ENCODE measurements around the gene NTM.

The NTM gene

DNA sequence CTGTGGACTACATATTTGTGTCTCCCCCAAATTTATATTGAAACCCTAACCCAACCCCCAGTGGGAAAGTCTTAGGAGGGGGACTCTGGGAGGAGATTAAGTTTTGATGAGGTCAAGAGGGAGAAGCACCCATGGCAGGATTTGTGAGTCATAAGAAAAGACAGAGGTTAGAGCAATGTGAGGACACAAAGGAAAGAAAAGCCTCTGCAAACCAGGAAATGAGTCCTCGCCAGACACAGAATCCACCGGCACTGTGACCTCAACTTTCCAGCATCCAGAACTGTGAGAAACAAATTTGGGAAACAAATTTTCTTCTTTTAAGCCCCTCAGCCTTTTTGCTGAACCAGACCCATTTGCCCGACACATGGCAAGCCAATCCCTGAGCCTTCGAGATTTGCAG lies 397.0 kb downstream of the NTM start:
- DNase-seq (ENCODE audit: low read depth) = peak; percentile 12

DNA sequence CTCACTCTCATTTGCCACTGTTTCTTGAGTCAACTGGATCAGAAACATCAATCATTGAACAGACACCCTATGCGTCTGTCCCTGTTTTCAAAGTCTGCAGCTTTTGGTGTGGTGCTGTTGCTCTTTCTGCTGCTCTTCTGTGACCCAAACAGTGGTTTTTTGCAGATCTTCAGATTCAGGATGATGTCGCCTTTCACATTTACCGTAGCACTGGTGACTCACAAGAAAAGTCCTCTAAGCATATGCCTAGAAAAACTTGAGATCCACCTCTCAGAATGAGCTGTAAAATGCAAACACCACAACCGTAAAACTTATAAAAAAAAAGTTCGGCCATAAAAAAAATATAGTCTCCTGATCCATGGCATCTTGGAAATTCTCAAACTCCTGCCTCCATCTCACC lies 400.4 kb downstream of the NTM start:
- no peak for DNase-seq (ENCODE audit: low read depth)

DNA sequence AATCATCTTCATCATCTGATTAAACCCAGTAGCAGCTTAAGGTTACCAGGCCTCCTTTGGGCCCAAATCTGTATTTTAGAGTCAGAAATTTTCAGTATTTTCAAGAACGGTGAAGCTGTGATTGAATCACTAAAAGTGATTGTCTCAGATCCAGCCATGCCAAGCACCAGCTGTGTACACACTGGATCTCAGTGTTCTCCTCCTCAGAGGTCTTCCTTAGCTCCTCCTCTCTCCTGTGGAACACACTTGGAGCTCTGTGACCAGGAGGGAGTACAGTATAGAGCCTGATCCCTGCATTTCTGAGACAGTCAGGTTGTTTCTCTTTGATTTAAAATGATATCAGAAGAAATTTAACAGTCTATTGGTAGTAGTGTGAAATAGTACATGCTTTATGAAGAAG lies 401.1 kb downstream of the NTM start:
- DNase-seq (ENCODE audit: low read depth) = no peak

- DNase-seq (ENCODE audit: low read depth) = no peak
Observed at GRCh38 chr11:131773626-131774025, 403.2 kb downstream of the NTM start.

- no peak for DNase-seq (ENCODE audit: low read depth)
Observed at GRCh38 chr11:131776211-131776610, 405.8 kb downstream of the NTM start.

- DNase-seq (ENCODE audit: low read depth) = no peak
Observed at GRCh38 chr11:131785801-131786200, 415.4 kb downstream of the NTM start.

DNA sequence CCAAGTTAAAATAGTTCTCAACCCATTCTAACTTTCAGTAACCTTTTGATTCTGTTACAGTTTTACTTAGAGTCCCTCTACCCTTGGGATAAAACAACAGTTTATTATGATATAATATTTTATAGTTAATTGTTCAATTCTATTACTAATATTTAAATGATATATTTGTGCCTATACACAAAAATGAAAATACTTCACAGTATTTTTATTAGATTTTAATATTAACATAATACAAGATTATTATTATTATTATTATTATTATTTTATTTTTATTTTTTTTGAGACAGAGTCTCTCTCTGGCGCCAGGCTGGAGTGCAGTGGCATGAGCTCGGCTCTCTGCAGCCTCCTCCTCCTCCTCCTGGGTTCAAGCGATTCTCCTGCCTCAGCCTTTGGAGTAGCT lies 416.7 kb downstream of the NTM start:
- DNase-seq (ENCODE audit: low read depth) = no peak

DNA sequence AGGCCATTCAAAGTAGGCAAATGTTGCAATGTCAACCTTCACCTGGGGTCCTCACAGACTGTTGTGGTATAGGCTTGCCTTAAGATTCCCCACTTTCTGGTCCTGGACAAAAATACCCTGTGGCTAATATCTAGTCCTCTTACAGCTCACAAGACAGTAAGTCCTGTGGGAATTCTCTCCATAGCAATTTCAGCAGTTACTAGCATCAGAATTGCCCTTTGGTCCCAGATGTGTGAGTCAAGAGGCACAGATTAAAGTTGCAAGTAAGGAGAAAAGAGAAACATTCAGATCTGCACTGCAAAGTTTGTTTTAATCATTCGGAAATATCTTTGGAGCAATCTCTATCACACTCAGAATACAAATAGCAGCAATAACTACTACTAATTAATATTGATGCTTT lies 420.2 kb downstream of the NTM start:
- no peak for DNase-seq (ENCODE audit: low read depth)

DNA sequence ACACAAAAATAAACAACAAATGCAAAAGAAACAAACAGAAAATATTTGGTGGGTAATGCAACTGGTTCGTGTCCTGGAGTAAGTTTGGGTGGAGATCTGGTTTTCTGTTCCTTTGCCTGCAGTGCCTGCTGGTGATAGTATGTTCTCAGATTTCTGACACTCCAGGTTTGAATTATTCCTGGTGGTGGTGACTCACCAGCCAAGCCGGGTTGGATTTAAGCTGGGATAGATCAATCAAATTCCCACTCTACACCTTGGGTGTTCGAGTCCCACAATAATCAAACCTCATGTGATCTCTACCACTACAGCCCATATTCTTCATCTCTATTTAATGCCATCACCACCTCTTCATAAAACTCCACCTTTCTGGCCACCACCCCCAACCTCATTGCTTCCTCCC lies 421.8 kb downstream of the NTM start:
- no peak for DNase-seq (ENCODE audit: low read depth)

GRCh38 chr11:131796089-131796488 lies 425.7 kb downstream of the NTM start:
- no peak for DNase-seq (ENCODE audit: low read depth)

DNA sequence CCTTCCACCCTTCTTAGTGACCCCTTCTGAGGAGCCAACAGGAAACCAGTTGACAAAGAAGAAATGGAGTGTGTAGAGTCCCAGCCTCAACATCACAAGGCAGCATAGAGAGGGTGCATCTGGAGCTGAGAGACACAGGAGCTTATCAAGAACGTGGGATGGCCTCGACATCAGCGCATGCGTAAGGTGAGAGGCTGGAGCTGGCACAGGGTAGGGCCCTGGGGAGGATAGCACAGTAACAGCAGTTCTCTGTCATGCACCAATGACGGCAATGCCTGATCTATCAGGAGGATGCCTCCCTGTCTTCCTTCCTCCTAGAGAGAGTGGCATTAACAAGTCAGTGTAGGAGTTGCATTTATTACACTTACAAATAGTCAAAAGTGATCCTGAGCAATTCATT lies 426.1 kb downstream of the NTM start:
- DNase-seq (ENCODE audit: low read depth) = no peak

DNA sequence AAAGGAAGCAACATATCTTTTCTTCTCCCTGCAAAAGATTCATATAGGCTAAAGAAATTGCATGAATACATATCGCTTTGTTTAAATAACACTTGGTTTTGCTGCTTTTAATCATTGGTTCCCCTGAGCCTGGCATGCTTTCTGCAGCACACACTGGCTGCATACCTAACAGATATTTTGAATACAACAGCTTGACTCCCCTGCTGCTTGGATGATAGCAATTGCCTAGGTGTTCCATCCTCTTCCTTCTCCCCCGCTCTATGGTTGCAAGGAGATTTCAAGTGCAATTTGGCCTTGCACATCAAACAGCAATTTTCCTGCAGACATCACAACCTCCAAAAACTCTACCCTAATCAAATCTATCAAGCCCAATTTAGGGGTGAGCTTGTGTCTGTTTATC lies 430.0 kb downstream of the NTM start:
- DNase-seq (ENCODE audit: low read depth) = no peak

- DNase-seq (ENCODE audit: low read depth) = no peak
Observed at GRCh38 chr11:131802440-131803115, 432.2 kb downstream of the NTM start.

GRCh38 chr11:131807876-131808275 lies 437.5 kb downstream of the NTM start:
- DNase-seq (ENCODE audit: low read depth) = no peak

- DNase-seq (ENCODE audit: low read depth) = no peak
Observed at GRCh38 chr11:131808470-131808869, 438.1 kb downstream of the NTM start.

DNA sequence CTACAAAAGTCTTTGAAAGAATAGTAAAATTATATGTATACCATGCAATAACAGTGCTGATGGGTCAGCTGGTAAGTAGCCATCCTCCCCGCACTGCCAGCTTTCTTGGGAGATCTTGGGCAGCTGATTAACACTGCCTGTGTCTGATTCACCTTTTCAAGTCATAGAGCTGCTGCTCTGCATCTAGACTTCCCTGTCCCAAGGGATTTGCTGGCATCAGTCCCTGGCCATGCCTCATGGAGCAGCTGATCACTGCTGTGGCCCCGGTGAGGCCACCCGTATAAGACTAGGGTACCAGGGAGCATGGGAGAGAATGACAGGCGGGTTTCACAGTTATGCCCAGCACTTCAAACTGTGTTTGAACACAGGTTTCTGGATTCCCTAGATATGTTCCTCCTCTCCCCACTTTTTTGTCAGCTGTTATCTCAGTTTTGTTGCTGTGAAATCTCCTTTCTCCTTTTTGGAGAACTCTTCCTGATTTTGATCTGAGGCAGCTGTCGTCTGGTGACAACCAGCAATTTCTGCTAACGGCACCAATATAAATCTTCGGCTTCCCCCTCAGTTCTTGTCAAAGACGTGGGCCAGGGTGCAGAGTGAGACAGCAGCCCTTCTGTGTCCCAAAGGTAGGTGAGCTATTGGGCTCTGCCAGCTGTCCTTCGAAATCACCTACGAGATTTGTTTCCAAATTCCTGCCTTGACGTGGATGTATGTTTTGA lies 438.9 kb downstream of the NTM start:
- no peak for DNase-seq (ENCODE audit: low read depth)

- DNase-seq (ENCODE audit: low read depth) = peak; percentile 4
Observed at GRCh38 chr11:131810541-131810940, 440.1 kb downstream of the NTM start.

DNA sequence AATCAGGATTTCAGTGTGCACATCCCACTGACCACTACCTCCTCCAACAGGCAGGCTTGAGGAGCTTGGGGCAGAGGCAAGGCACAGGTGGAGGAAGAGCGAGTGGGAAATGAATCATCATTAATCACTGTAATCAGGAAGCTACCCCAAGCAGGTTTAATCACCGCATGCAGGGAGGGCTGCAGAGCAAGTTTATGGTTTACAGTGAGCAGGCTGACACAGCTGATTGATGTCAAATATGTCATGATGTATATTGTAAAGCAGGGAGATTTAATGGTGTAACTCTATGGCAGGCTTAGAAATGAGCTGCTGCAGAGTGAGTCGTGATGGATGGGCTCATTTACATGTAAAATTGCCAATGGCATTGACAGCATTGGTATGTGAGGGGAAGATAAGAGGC lies 441.0 kb downstream of the NTM start:
- no peak for DNase-seq (ENCODE audit: low read depth)

DNA sequence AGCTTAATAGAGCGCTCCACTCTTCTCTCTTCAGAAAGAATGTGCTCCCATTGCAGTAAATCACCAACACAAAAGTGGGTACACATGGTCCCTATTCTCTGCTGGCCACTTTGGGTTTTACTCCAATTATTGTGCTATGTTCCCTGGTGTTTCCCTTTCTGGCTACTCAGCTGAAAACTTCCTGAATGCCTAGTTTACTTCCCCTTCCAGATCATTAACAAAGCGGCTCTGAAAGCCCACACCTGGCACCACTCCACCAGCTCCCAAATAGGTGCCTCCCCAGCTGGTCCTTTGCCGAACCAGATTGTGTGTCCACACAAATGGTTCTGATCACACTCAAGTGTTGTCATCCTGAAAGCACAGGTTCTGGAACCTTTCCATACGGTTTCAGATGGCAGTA lies 443.7 kb downstream of the NTM start:
- no peak for DNase-seq (ENCODE audit: low read depth)

DNA sequence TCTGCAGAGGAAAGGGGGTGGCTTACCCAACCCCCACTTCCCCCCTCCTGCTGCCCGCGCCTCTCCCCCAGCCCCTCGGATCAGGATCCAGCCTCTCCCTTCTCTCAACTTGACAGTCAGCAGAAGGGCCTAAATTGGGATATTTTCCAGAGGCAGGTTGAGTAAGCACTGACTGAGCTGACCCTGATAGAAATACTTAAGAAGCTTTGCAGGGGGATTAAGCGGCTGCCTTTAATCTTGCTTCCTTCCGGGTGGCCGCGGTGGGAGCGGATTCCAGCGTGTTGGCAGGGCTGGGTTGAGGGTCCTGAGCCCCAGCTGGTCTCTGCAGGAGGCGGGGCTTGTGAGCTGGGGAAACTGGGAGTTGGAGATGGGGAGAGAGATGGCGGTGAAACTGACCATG lies 445.2 kb downstream of the NTM start:
- peak; percentile 35 for DNase-seq (ENCODE audit: low read depth)

- DNase-seq (ENCODE audit: low read depth) = peak; percentile 43
Observed at GRCh38 chr11:131816051-131816450, 445.6 kb downstream of the NTM start.

GRCh38 chr11:131817687-131818188 lies 447.3 kb downstream of the NTM start:
- no peak for DNase-seq (ENCODE audit: low read depth)

DNA sequence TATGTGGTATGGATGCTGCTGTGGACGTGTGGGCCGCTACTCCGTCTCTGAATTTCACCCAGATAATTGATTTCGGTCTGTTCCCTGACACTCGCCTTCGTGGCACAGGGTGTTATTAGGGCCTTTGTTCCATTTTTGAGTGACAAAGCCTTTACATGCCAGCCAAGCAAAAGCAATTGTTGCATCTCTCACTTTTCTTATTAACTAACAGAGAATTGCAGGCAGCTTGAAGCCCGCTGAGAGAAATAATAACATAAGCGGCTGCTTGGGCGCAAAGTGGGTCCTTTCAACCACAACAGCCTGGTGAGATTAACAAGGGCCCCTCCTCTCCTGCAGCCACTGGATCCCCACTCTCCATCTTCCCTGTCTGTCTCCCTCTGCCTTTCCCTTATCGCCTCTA lies 449.4 kb downstream of the NTM start:
- no peak for DNase-seq (ENCODE audit: low read depth)

- no peak for DNase-seq (ENCODE audit: low read depth)
Observed at GRCh38 chr11:131822506-131822905, 452.1 kb downstream of the NTM start.

Measured in amniotic epithelial cell (primary cell).